Prostate gland (tissue), 2 donors: ENCODE data around the gene TJP2. TPM values are rescaled to one million over a fixed set of nuclear protein-coding genes. Genes with fewer than 3 reads are reported as not detected.

Experiments used
- DNase-seq: peaks from one replicate; pipeline ENCODE4 v3.0.0-alpha.2; 2019; ENCODE audit warnings: low spot score
- H3K27ac ChIP-seq, 2 donors: fragments of 200-600 bp; sonication (generic); 2 replicates each; pipeline ENCODE4 v1.5.1; 2017 to 2019
- H3K27me3 ChIP-seq: fragments of 200-600 bp; sonication (generic); replicated peaks from 2 replicates; pipeline ENCODE4 v1.5.1; 2019; ENCODE audit not compliant: insufficient read depth
- H3K36me3 ChIP-seq, 2 donors: fragments of 200-600 bp; sonication (generic); 1 replicate in 1 of 2; 2 replicates in 1 of 2; pipeline versions ENCODE4 v1.5.1 to v1.8.1; 2017 to 2019
- H3K4me1 ChIP-seq: fragments of 200-600 bp; sonication (generic); replicated peaks from 2 replicates; pipeline ENCODE4 v1.5.1; 2019
- H3K4me3 ChIP-seq, 2 donors: fragments of 200-600 bp; sonication (generic); 2 replicates each; pipeline ENCODE4 v1.5.1; 2017 to 2019
- H3K9me3 ChIP-seq: fragments of 200-600 bp; sonication (generic); 2 replicates; pipeline ENCODE4 v1.5.1; 2017
- POLR2A ChIP-seq: fragments of 450-650 bp; IDR thresholded peaks from one replicate; pipeline ENCODE4 v1.6.1; 2016; ENCODE audit warnings: antibody characterized with exemption, mild to moderate bottlenecking
- POLR2AphosphoS5 ChIP-seq: sonication (generic); formaldehyde crosslinking; IDR thresholded peaks from one replicate; pipeline ENCODE4 v1.6.1; 2017; ENCODE audit warnings: antibody characterized with exemption
- WGBS: methylation state at CpG from one replicate; pipeline ENCODE4 v1.1.5; 2018; 5-methylcytosine and 5-hydroxymethylcytosine counted together
- intact Hi-C: fragments of 100-400 bp; cut with DNase I; formaldehyde crosslinking; loops from one replicate; pipeline ENCODE4 v1.14.2; 2022
- total RNA-seq, 2 donors: library from RNA; depleted of rRNA; stranded (reverse); fragments of >200 nt; gene quantifications; one replicate each; pipeline ENCODE4 v1.1.0, GENCODE V29; 2016
- TF ChIP-seq, protein P1 (sequence below), 4 experiments: fragments of 200-600 bp in 2 of 4; fragments of 450-650 bp in 2 of 4; sonication (generic) in 2 of 4; IDR thresholded peaks; 1 replicate in 3 of 4; 2 replicates in 1 of 4; pipeline ENCODE4 v1.5.1; 2016 to 2019; ENCODE audit warnings: antibody characterized with exemption in 4 of 4, mild to moderate bottlenecking in 2 of 4, moderate library complexity in 2 of 4

The TJP2 gene
- total RNA-seq, 2 donors from 2014 or later, result 117 to 166 TPM

DNA sequence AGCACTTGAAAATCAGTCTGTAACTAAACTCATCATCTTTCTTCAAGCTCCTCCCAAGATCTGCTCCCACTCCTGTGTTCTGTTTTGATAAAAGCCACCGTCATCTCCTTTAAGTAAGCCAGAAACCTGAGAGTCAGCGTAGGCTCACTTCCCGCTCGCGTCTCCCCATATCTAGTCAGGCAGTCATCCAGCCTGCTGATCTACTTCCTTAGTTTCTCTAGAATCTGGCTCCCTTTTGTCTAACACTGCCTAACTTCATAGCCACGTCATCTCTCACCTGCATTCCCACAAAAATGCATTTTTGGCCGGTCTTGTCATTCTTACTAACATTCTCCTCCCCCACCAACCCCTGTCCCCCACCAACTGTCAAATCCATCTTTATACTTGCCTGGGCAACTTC, 3.0 kb upstream of the TJP2 start:
- no peak overlapping the region for H3K4me3 ChIP-seq
- H3K27ac ChIP-seq, result no peak overlapping the region
- H3K36me3 ChIP-seq, result no peaks in the 10 kb centered on the region
- no peaks in the 10 kb centered on the region for H3K9me3 ChIP-seq
- DNase-seq, result peak; percentile 68
- H3K27me3 ChIP-seq, result no peaks in the 10 kb centered on the region
- no peaks in the 10 kb centered on the region for H3K4me1 ChIP-seq
- intact Hi-C loops, result no loop called here
- 39% methylated on average over 7 of the region's 7 CpGs for WGBS
- TF ChIP-seq POLR2AphosphoS5 (peak; percentile 72), POLR2A (no peak)

DNA sequence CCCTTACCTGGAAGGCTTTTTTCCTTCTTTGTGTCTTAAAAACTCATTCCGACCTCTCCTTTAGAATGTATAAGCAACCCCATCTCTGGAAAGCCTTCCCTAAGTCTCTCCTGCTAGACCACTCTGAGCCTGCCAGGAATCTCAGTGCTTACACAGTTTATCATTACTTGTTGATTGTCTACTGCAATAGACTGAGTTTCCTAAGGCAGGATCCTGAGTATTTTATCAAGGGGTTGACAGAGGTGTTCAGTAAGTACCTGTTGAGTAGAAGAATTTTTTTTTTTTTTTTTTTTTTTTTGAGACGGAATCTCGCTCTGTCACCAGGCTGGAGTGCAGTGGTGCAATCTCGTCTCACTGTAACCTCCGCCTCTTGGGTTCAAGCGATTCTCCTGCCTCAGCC, 2.6 kb upstream of the TJP2 start:
- no peak for TF ChIP-seq POLR2A
- TF ChIP-seq, protein P1, sequence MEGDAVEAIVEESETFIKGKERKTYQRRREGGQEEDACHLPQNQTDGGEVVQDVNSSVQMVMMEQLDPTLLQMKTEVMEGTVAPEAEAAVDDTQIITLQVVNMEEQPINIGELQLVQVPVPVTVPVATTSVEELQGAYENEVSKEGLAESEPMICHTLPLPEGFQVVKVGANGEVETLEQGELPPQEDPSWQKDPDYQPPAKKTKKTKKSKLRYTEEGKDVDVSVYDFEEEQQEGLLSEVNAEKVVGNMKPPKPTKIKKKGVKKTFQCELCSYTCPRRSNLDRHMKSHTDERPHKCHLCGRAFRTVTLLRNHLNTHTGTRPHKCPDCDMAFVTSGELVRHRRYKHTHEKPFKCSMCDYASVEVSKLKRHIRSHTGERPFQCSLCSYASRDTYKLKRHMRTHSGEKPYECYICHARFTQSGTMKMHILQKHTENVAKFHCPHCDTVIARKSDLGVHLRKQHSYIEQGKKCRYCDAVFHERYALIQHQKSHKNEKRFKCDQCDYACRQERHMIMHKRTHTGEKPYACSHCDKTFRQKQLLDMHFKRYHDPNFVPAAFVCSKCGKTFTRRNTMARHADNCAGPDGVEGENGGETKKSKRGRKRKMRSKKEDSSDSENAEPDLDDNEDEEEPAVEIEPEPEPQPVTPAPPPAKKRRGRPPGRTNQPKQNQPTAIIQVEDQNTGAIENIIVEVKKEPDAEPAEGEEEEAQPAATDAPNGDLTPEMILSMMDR (IDR thresholded peaks at IDR 0.05), result no peak
- TF ChIP-seq POLR2AphosphoS5, result no peak
- Histone ChIP-seq H3K4me3 (no peak overlapping the region), H3K27ac (no peak overlapping the region), H3K9me3 (no peaks in the 10 kb centered on the region), H3K27me3 (no peaks in the 10 kb centered on the region), H3K4me1 (no peaks in the 10 kb centered on the region), H3K36me3 (no peaks in the 10 kb centered on the region)
- WGBS, result 93% methylated on average over 6 of the region's 6 CpGs
- no peak for DNase-seq
- intact Hi-C loops, result no loop called here

DNA sequence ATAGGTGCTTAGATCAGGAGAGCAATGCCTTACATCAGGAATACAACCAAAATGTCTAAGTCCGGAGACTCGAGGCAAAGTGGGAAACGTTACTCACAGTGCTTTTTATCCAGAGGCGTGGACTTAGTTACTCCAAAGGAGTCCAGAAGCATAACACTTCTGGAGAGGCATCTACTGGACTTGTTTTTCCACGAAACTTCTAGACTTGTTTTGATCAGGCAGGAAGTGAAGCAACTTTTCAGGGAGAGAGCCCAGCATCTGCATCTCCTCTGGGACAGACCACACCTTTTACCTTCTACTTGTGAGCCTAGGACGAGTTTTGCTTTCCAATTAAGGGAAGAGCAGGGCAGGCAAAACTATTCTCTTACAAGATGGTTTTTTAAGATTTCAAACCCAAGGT, 1.2 kb upstream of the TJP2 start:
- WGBS, result 79% methylated on average over 6 of the region's 6 CpGs
- intact Hi-C loops, result no loop called here
- TF ChIP-seq, protein P1 (IDR thresholded peaks at IDR 0.05), result no peak
- no peak for TF ChIP-seq POLR2AphosphoS5
- TF ChIP-seq POLR2A, result no peak
- no peaks in the 10 kb centered on the region for H3K36me3 ChIP-seq
- H3K27me3 ChIP-seq, result no peaks in the 10 kb centered on the region
- H3K27ac ChIP-seq, result no peak overlapping the region
- no peaks in the 10 kb centered on the region for H3K9me3 ChIP-seq
- no peaks in the 10 kb centered on the region for H3K4me1 ChIP-seq
- H3K4me3 ChIP-seq, result no peak overlapping the region
- DNase-seq, result no peak

DNA sequence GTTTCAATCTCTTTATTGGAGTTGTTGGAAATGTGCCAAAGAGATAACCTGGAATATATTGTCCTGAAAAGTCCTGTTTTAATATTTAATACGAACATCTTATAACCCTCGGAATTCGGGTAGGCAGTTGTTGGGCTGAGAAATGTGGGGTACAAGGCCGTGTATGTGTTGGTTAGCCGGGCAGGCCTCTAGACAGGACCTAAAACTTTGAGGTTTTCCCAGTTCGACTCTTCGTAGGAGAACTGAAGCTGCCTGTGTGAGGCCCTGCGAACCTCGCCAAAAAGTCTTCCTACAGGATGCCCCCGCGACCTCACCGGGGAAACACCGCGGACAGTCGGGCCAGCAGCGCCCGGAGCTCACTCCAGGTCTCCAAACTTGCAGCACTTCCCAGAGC, 583 bp upstream of the TJP2 start:
- intact Hi-C loops, result no loop called here
- Histone ChIP-seq H3K27ac (peak overlapping the region; percentile 39 to 55), H3K27me3 (no peaks in the 10 kb centered on the region)

DNA sequence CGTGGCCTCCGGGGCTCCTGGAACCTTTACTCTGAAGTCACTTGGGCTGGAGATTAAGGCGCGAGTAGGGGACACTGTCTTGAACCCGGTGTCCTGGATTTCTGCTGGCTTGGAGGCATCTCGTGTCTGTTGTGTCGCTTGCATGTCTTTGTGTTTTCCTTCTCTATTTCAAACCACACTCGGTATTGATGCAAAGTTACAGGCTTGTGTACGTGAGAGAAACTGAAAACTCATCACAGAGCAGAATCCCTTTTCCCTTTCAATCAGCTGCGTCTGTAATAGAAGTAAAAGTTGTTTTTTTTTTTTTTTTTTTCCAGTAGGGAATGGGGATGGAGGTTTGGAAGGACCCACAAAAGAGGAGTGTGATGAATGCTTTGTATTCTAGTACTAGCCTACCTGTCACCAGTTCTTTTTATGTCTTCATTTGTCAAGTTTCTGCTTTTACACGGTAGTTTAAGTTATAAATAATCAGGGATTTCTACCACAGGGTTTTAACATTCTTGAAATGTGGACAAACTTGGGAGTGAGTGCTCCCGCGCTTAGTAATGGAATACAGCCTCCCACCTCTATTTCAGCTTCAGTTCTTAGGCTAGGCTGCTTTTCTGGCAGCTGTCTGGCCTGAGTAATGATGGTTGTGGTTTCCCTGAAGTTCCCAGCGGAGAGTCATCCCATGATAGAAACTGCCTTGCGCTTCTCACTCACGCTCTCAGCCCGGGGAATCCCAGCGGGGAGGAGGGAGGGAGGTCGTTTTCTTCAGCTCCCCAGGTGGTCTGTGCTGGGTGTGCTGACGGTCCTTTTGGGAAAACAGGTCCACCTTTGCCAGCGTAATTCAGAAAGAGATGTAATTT, 763 bp downstream of the TJP2 start:
- Histone ChIP-seq H3K27ac (peak overlapping the region; percentile 39 to 55), H3K4me1 (no peaks in the 10 kb centered on the region), H3K36me3 (no peaks in the 10 kb centered on the region), H3K4me3 (peak overlapping the region; percentile 44 to 45), H3K27me3 (no peaks in the 10 kb centered on the region), H3K9me3 (no peaks in the 10 kb centered on the region)
- TF ChIP-seq POLR2A (no peak), POLR2AphosphoS5 (no peak)
- TF ChIP-seq, protein P1 (IDR thresholded peaks at IDR 0.05), result no peak
- no peak for DNase-seq
- 24% methylated on average over 21 of the region's 21 CpGs for WGBS
- intact Hi-C loops, result no loop called here

More for the DNA sequence above, 583 bp upstream of the TJP2 start:
- TF ChIP-seq POLR2AphosphoS5, result no peak
- no peak for TF ChIP-seq POLR2A
- TF ChIP-seq, protein P1 (IDR thresholded peaks at IDR 0.05), result no peak
- Histone ChIP-seq H3K36me3 (no peaks in the 10 kb centered on the region), H3K4me1 (no peaks in the 10 kb centered on the region), H3K4me3 (peak overlapping the region; percentile 44 to 45), H3K9me3 (no peaks in the 10 kb centered on the region)
- no peak for DNase-seq
- 9% methylated on average over 17 of the region's 17 CpGs for WGBS
